UCSD-AML1 (cell line): ENCODE results near the gene GLI1.
"Not testable (repeated sequence)": the region's sequence is repeated elsewhere in the genome, so short reads cannot be mapped to it uniquely, and the experiment has no call there.

Experiments used
- DNase-seq: peaks from one replicate; lab custom pipeline; 2025; ENCODE audit not compliant: unreplicated experiment; lab: John Stamatoyannopoulos, UW

Gene GLI1

GRCh38 chr12:57496822-57497221, 37.2 kb downstream of the GLI1 start:
- DNase-seq: no peak

GRCh38 chr12:57497223-57498131, 37.9 kb downstream of the GLI1 start:
- DNase-seq: no peak

GRCh38 chr12:57498132-57498502, 38.5 kb downstream of the GLI1 start:
- DNase-seq: no peak

GRCh38 chr12:57498571-57498970, 39.0 kb downstream of the GLI1 start:
- no peak for DNase-seq

- no peak for DNase-seq
Observed at GRCh38 chr12:57500213-57500612, 40.6 kb downstream of the GLI1 start.

- not testable (repeated sequence) for DNase-seq
Observed at GRCh38 chr12:57502311-57502969, 42.9 kb downstream of the GLI1 start.

GRCh38 chr12:57506541-57506940, 47.0 kb downstream of the GLI1 start:
- not testable (repeated sequence) for DNase-seq

- DNase-seq: not testable (repeated sequence)
Observed at GRCh38 chr12:57507796-57508195, 48.2 kb downstream of the GLI1 start.

GRCh38 chr12:57511161-57511560, 51.6 kb downstream of the GLI1 start:
- no peak for DNase-seq

- DNase-seq: no peak
Observed at GRCh38 chr12:57511588-57512325, 52.2 kb downstream of the GLI1 start.

- DNase-seq: no peak
Observed at GRCh38 chr12:57512665-57513064, 53.1 kb downstream of the GLI1 start.

- DNase-seq: no peak
Observed at GRCh38 chr12:57513266-57513665, 53.7 kb downstream of the GLI1 start.

- not testable (repeated sequence) for DNase-seq
Observed at GRCh38 chr12:57513677-57514076, 54.1 kb downstream of the GLI1 start.

- not testable (repeated sequence) for DNase-seq
Observed at GRCh38 chr12:57514246-57514645, 54.7 kb downstream of the GLI1 start.

GRCh38 chr12:57514720-57515407, 55.3 kb downstream of the GLI1 start:
- no peak for DNase-seq

- DNase-seq: no peak
Observed at GRCh38 chr12:57515408-57515933, 55.9 kb downstream of the GLI1 start.

GRCh38 chr12:57515934-57516541, 56.5 kb downstream of the GLI1 start:
- no peak for DNase-seq

GRCh38 chr12:57516617-57517153, 57.1 kb downstream of the GLI1 start:
- DNase-seq: no peak

GRCh38 chr12:57517187-57517586, 57.6 kb downstream of the GLI1 start:
- DNase-seq: no peak

- DNase-seq: not testable (repeated sequence)
Observed at GRCh38 chr12:57517718-57518117, 58.1 kb downstream of the GLI1 start.
